Left lung (tissue), 10 donors: ENCODE results near the gene FHOD3. TPM values are rescaled to one million over a fixed set of nuclear protein-coding genes. Genes with fewer than 3 reads are reported as not detected.
"Not testable (repeated sequence)": the region's sequence is repeated elsewhere in the genome, so short reads cannot be mapped to it uniquely, and the experiment has no call there.

ENCODE experiments used
- ATAC-seq: fragments of 200-7000 bp; cut with Tn5 transposase; one replicate; pipeline ENCODE4 v1.9.1; 2020; ENCODE audit warnings: moderate library complexity
- DNase-seq, 4 donors: peaks; one replicate each; pipeline ENCODE4 v3.0.0-alpha.2; 2013 to 2020
- H3K27ac ChIP-seq, 2 donors: fragments of 200-600 bp; sonication (generic) in 1 of 2; one replicate each; pipeline versions ENCODE4 v1.5.0 to v1.8.0; 2020 to 2021
- H3K27me3 ChIP-seq, 2 donors: fragments of 200-600 bp; sonication (generic) in 1 of 2; one replicate each; pipeline versions ENCODE4 v1.5.0 to v1.8.0; 2020 to 2021
- H3K36me3 ChIP-seq, 2 donors: fragments of 200-600 bp; sonication (generic) in 1 of 2; one replicate each; pipeline versions ENCODE4 v1.5.0 to v1.8.0; 2020 to 2021
- H3K4me1 ChIP-seq, 2 donors: fragments of 200-600 bp; one replicate each; pipeline ENCODE4 v1.8.0; 2021
- H3K4me3 ChIP-seq, 2 donors: fragments of 200-600 bp; sonication (generic) in 1 of 2; one replicate each; pipeline versions ENCODE4 v1.5.0 to v1.8.0; 2020 to 2021; ENCODE audit warnings: mild to moderate bottlenecking in 1 of 2
- H3K9me3 ChIP-seq, 2 donors: fragments of 200-600 bp; sonication (generic) in 1 of 2; one replicate each; pipeline versions ENCODE4 v1.5.0 to v1.8.0; 2020 to 2021
- CTCF ChIP-seq, 2 donors: fragments of 200-600 bp; sonication (generic) in 1 of 2; IDR thresholded peaks; one replicate each; pipeline versions ENCODE4 v1.5.0 to v1.8.0; 2021; ENCODE audit warnings: antibody characterized with exemption in 2 of 2
- intact Hi-C, 2 donors: fragments of 100-400 bp; cut with DNase I; formaldehyde crosslinking; loops; one replicate each; pipeline versions ENCODE4 v1.11.2 to v1.14.2; 2022
- polyA plus RNA-seq, 6 donors: library from polyadenylated mRNA; unstranded; fragments of 120-200 nt; gene quantifications; one replicate each; pipeline ENCODE4 v1.2.1, GENCODE V29; 2013; ENCODE audit not compliant: insufficient read length in 6 of 6
- total RNA-seq, 2 donors: library from RNA; stranded (reverse); fragmentation: NEBNext Ultra II Directional; extraction: Animal tissue kit (Norgen Biotek cat#: 25700); gene quantifications; one replicate each; pipeline ENCODE4 v1.2.1, GENCODE V29; 2021
- donor health status: DM: no; HTN: yes; CAD: no.
- donor health status: DM: no; HTN: no; CAD: no.

Gene FHOD3
- total and polyA plus RNA-seq, 8 donors = 0.55 to 2.9 (median 1.5) TPM

GRCh38 chr18:36719630-36720029 is 422.1 kb downstream of the FHOD3 start:
- DNase-seq = no peak
- no peaks in the 10 kb centered on the region for H3K27me3 ChIP-seq
- H3K9me3 ChIP-seq = no peaks in the 10 kb centered on the region
- no peak overlapping the region for H3K4me3 ChIP-seq
- no peak for TF ChIP-seq CTCF (IDR thresholded peaks at IDR 0.05)
- no peaks in the 10 kb centered on the region for H3K4me1 ChIP-seq
- no peak for ATAC-seq
- intact Hi-C loops = no loop called here
- H3K27ac ChIP-seq = no peak overlapping the region
- H3K36me3 ChIP-seq = no peaks in the 10 kb centered on the region

GRCh38 chr18:36721351-36721750 is 423.8 kb downstream of the FHOD3 start:
- H3K4me1 ChIP-seq, DNase-seq, ATAC-seq, H3K36me3 ChIP-seq, H3K27ac ChIP-seq, H3K27me3 ChIP-seq, H3K9me3 ChIP-seq, intact Hi-C loops, H3K4me3 ChIP-seq: not testable (repeated sequence)

GRCh38 chr18:36724169-36724568 is 426.7 kb downstream of the FHOD3 start:
- Histone ChIP-seq H3K4me1 (no peaks in the 10 kb centered on the region), H3K27ac (no peak overlapping the region), H3K4me3 (no peak overlapping the region), H3K9me3 (no peaks in the 10 kb centered on the region), H3K27me3 (no peaks in the 10 kb centered on the region), H3K36me3 (no peaks in the 10 kb centered on the region)
- DNase-seq = no peak
- no peak for TF ChIP-seq CTCF (IDR thresholded peaks at IDR 0.05)
- no peak for ATAC-seq
- intact Hi-C loops = no loop called here

GRCh38 chr18:36724591-36725001 is 427.1 kb downstream of the FHOD3 start:
- no peak for TF ChIP-seq CTCF (IDR thresholded peaks at IDR 0.05)
- ATAC-seq (peak; percentile 22), DNase-seq (peak in 1 of 4 donors; percentile 10)
- no peaks in the 10 kb centered on the region for H3K27me3 ChIP-seq
- no peaks in the 10 kb centered on the region for H3K9me3 ChIP-seq
- H3K4me1 ChIP-seq = no peaks in the 10 kb centered on the region
- H3K4me3 ChIP-seq = no peak overlapping the region
- no peaks in the 10 kb centered on the region for H3K36me3 ChIP-seq
- intact Hi-C loops = no loop called here
- no peak overlapping the region for H3K27ac ChIP-seq

GRCh38 chr18:36728345-36728744 is 430.8 kb downstream of the FHOD3 start:
- Histone ChIP-seq H3K27ac (no peak overlapping the region), H3K27me3 (no peaks in the 10 kb centered on the region), H3K36me3 (no peaks in the 10 kb centered on the region), H3K4me1 (no peaks in the 10 kb centered on the region), H3K4me3 (no peak overlapping the region), H3K9me3 (peaks cover 0 to 10% of the 10 kb centered on the region in 2 donors)
- intact Hi-C loops = no loop called here
- no peak for ATAC-seq
- TF ChIP-seq CTCF (IDR thresholded peaks at IDR 0.05) = no peak
- no peak for DNase-seq

- H3K4me3 ChIP-seq = no peak overlapping the region
- no peak for TF ChIP-seq CTCF (IDR thresholded peaks at IDR 0.05)
- H3K27ac ChIP-seq = no peak overlapping the region
- no peaks in the 10 kb centered on the region for H3K4me1 ChIP-seq
- H3K9me3 ChIP-seq = peaks cover 0 to 11% of the 10 kb centered on the region in 2 donors
- no peaks in the 10 kb centered on the region for H3K36me3 ChIP-seq
- ATAC-seq = no peak
- intact Hi-C loops = no loop called here
- no peaks in the 10 kb centered on the region for H3K27me3 ChIP-seq
- DNase-seq = no peak
Observed at GRCh38 chr18:36729197-36729596, 431.7 kb downstream of the FHOD3 start.
